GM19351 (cell line): ENCODE data around the gene CKB.
A peak's percentile ranks its signal among the peaks of the same experiment; 100 is the strongest.

Source experiments
- ATAC-seq: cut with Tn5 transposase; IDR thresholded peaks from one replicate; pipeline ENCODE4 v1.9.1; 2021; ENCODE audit warnings: mild to moderate bottlenecking, moderate library complexity; ENCODE audit not compliant: unreplicated experiment

The CKB gene

DNA sequence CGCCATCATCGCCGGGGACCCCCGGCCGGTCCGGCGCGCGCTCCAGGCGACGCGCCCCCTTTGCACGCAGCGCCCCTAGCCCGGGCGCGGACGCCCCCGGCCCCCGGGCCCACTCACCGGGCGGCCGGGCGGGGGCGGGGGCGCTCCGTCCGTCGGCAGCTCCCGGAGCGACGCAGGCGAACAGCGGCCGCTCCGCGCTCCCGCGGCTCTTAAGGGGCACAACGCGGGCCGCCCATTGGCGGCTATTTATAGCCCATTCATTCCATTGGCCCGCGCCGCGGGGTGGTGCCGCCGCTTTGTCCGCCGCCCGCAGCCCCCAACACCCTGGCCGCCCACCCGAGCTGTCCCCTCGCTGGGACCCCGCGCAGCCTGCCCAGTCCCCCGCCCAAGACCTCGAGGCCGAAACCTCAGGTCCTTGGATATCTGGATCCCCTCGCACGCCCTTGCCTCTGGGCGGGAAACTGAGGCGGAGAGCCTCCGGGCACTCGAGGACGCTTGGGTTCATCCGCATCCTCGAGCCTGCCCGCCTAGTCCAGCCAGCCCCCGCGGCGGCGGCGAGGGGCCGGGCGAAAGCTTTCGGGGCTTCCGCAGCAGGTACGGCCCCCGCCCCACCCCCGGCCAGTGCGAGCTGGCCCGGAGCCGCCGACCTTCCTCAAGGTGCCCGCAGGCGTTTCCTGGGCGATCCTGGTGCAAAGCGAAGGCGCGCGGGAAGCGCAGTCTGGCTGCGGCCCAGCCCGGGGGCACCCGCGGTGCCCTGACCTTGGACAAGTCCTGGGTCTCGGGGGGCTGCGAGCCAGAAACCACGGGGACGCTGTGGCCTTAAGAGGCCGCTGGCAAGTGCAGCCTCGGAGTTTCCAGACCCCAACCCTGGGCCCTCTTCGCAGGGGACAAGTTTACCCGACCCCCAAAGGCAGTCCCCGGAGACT lies at the start of gene CKB:
CKB (minus strand) TSS at position 182 of the 926 bp plus-strand sequence. CDS start 337 bp downstream, outside the sequence.
- no peak for ATAC-seq

DNA sequence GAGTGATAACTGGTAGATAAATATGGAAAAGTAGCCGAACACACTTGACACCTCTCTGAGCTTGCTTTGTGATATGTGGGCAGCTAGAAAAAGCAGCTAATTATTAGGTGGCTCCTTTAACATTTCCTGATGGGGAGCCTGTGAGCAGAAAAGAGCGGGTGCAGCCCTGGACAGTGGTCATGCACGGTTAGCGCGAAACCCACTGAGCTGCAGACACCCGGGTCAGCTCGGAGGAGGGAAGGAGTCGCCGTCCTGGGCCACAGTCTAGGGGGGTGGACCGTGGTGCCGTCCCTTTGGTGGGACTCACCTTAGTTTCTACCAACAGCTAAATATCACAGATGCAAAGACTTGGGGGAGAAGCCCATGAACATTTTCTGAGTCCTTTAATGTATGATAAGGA lies 46.8 kb upstream of the CKB start:
- no peak for ATAC-seq

DNA sequence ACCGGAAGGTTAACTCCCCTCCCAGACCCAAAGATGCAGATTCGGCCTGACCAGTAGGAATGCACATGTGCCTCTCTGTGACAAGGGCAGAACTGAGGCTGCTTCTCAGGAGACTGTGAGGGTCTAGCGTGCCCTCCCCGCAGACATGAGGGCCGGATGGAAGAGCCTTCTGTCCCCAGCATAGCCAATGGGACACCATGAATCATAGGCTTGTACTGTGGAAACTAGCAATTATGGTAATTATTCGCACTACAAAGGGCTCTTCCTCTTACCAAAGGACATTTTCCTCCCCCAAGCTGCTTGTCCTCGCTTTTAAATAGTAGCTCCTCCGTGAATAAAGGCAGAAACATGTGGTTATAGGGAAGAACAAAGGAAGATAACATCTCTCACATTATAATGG lies 46.3 kb upstream of the CKB start:
- no peak for ATAC-seq

DNA sequence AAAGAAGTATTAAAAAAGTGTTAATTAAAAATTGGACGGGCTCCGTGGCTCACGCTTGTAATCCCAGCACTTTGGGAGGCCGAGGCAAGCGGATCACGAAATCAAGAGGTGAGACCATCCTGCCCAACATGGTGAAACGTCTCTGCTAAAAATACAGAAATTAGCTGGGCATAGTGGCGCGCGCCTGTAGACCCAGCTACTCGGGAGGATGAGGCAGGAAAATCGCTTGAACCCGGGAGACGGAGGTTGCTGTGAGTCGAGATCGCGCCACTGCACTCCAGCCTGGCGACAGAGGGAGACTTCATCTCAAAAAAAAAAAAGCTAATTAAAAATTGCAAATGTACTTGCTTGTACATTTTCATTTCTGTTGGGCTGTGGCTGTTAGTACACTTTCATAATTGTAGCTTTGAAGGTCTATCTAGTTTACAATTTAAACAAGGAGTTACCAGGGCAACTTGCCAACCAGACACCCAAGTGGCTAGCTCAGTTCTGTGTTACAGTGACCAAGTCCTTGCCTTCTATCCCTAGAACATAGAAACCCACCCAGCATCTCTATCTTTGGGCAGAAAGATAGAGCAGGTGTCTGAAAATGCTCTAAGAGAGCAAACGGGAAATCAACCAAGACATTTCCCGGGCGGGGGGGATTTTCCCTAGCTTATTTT lies 41.3 kb upstream of the CKB start:
- no peak for ATAC-seq

DNA sequence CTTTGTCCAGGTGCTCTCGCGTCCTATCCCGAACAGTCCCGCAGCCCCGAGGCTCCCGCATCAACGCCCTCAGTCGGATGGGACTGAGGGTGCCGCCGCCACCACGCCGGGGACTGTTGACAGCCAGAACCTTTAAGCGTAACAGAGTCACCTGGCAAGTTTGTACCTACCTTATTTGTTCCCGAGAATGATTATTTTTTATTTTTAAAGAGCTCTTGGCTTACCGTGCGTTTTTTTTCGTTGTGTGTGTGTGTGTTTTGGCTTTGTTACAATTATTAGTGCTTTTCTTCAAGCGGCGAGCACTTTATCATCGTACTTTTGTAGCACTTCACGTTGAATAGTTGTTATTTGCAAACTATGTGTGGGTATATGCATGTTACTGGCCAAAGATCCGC lies 40.6 kb upstream of the CKB start:
- ATAC-seq, result no peak

DNA sequence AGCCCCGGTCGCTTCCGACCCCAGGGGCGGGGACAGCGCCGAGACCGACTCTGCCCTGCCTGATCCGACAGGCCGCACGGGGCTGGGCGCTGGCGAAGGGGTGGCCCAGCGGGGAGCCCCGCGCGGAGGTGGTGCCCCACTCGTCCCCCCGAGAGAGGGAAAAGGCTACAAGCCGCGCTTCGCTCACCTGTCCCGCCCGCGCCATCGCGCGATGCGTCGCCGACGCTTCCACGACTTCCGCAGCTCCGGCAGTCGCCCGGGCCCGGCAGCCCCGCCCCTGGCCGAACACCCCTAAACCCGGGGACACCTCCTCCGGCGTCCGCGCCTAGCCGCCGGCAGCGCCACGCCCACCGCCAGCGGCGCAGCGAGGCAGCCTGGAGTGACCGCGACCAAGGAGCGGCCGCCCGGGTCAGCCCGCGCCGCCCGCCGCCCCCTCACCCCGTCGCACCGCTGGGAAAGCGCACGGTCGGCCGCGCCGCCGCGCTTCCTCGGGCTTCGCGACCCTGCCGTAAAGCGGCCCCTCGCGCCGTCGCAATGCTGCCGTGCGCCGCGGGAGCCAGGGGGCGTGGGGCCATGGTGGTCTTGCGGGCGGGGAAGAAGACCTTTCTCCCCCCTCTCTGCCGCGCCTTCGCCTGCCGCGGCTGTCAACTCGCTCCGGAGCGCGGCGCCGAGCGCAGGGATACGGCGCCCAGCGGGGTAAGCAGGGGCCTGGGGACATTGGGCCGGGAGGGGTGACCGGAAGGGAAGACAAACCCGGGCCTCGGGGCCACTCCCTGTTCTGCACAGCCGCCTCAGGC lies 40.0 kb upstream of the CKB start, which contains the start of the genes BAG5 and COA8:
BAG5 (minus strand) TSS at position 229 of the 797 bp plus-strand sequence. CDS start 1,493 bp downstream, outside the sequence.
COA8 (plus strand) TSS at position 532 of the 797 bp plus-strand sequence; CDS start at position 574, 42 bp downstream.
- ATAC-seq, result peak; percentile 81

DNA sequence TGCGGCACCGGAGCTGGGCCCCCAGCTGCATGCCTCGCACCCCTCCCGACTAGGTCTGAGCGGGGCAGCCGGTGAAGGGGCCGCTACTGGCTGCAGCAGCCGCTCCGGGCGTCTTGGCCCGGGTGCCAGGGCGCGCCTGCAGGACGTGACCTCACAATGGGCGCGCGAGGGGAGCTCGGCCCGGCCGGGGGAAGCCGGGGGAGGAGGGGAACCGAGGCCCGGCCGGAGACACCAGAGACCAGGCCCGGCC lies 39.5 kb upstream of the CKB start:
- ATAC-seq, result peak; percentile 54

DNA sequence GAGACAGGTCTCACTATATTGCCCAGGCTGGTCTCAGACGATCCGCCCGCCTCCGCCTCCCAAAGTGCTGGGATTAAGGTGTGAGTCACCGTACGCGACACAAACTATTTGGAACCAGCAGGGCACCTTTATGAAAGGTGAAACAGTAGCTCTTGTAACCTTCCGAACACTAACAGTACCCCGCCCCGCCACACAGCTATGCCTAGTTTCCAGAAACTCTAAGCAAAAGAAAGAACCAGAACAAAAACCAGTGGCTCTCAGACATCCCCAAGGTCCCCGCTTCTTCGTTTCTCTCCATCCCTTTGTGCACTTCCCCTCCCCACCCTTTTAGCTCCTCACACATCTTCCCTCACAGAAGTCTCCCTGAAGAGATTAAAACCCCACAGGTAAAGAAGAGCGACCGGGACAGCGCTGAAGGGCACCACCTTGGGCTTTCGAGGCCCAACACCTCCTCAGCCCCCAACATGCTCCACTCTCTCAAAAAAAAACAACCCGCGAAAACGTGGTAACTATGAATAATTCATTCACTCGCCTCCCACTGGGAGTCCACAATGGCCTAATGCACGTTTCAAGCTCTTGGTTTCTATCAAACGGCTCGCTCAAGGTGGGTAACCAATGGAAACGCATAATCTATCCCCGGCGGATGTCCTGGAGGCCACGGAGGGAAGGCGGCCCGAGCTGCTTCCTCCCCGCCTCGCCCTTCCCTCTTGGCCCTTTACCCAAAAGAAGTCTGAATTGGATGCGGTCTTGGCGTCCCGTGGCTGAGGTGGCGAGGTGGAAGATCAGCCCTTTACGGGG lies 39.0 kb upstream of the CKB start:
- ATAC-seq, result peak; percentile 27

DNA sequence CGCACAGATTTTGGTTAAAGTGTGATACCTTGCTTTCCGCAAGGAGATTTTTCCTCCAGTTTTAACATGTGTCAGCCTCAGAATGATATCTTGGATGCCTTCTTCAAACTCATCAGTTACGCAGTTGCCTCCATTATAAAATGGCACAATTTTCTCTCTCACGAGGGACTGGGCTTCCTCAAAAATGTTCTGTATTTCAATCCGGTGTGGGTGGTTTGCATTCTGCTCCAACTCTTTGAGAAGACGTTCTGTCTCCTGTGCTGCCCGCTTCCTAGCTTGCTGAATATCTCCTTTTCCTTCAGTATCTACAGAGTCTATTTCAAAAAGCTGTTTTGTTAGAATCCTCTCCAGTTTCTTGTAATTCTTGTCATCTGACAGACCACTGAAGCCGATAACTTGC lies 38.1 kb upstream of the CKB start:
- ATAC-seq, result no peak

DNA sequence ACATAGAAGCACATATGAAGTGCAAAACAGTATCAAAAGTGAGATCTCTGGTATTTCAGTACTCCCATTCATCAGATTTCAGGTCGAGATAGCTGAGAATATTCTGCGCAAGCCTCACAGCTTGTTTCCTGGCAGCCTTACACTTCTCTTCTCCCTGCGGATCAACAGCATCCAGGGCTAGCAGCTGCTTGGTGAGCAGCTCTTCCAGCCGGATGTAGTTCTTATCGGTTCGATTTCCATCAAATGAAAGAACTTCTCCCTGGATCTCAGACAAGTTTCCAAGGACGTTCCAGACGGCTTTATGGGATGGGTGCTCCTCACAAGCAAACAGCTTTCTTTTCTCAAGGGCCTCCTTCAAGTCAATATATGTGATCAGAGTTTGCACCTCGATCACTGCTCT lies 37.1 kb upstream of the CKB start:
- no peak for ATAC-seq

DNA sequence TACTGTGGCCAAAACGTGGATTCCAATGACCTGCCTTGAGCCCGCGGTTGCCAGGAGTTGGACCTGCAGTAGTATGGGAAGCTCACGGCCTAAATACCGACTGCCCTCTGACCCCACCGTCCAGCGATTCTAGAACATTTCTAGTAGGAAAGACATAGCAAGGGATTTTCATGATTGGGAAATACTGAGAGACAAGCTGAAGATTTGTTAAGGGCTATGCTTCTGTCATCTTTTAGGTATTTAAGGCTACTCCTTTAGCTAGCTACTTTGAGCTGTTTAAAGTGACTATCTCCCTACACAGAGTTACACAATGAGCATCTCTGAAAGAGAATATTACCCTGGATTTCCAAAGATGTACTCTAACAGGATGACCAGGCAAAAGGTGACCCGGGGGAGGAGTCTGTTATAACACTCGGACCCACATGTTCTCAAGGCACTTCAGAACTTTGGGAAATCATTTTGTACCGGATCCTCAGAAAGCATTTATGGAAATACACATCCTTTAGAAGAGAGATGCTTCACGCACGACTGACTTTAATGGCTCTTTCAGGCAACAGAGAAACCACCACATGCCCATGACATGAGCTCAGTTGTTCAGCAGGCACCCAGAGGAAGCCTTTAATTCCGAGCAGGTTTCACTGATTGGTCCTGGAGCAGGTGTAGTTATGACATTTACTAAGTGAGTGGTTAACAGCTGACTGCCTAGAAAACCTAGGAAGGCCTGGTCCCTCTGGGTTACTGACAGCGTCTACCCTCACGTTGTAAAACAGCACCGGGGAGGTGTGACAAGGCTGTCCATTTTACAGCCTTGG lies 35.6 kb upstream of the CKB start:
- ATAC-seq, result no peak

DNA sequence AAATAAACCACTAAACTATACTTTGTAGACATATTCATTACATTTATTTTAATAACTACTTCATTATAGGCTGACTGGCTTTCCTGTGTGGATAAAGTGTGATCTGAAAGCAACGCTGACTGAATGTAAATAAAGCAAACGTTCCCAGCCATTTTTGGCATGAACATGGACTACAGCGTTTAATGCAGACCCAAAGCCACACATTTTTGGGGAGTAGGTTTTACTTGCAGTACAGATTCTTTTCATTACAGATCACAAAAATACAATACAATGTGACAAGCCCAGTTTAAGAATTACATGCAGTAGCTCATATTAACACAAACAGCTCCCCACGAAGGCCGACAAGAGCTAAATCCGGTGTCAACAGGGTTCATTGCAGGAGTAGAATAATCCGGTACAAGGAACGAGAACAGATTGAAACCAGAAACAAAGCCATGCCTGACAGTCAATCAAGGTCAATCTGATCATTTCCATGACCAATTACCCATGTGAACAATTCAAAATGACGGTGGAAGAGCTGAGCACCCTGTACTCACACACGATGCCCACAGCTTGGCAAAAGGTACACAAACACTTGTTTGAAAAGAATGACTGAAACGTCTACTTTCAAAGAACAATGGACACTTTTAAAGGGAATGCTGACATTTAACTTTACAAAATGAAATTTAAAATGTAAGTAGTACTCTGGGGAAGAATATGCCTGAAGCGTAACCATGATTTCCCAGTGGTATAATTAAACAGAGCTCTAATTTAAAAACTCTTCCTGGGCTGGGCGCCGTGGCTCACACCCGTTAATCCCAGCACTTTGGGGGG lies 34.5 kb upstream of the CKB start:
- no peak for ATAC-seq

DNA sequence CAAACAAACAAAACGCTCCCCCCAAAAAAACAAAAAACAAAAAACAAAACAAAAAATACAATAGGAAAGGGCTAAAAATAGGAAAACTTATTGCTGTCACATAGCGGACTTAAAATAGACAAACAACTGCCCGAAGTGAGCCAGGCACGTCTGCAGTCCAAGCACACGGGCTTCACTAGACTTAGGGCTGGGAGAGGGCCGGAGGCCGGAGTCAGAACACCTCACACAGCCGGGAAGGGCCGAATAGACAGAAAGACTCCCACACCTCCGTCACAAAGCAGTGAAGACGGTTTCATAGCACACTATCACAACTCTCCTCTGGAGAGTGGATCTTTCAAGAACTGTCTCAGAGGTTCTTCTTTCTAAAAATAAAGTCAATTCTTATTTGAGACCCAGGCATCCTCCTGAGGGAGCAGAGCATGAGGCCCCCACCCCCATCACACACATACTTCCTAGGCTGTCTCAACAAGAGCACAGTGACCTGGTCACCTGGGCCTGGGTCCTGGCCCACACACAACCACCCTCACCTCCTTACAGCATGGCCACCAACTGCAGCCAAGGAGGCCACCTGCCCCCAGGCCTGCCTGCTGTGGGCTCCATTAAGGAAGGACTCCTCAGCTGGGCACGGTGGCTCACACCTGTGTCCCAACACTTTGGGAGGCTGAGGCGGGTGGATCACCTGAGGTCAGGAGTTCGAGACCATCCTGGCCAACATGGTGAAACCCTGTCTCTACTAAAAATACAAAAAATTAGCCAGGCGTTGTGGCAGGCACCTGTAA lies 33.1 kb upstream of the CKB start:
- ATAC-seq, result no peak

DNA sequence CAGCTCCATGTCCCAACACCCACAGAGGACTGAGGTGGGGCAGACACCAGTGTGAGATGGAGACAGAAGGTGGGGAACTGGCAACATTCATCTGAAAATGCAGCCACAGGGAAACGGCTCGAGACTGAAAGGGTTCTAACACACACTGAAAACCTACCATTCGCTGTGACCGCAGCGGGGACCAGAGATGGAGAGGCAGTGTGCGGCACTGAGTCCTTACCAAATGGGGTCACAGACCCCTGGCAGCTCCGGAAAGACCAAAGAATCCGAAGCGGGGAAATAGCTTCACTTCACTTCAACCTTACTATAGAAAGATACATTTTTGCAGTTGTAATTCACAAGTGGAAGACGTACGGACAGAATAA lies 30.2 kb upstream of the CKB start:
- no peak for ATAC-seq

DNA sequence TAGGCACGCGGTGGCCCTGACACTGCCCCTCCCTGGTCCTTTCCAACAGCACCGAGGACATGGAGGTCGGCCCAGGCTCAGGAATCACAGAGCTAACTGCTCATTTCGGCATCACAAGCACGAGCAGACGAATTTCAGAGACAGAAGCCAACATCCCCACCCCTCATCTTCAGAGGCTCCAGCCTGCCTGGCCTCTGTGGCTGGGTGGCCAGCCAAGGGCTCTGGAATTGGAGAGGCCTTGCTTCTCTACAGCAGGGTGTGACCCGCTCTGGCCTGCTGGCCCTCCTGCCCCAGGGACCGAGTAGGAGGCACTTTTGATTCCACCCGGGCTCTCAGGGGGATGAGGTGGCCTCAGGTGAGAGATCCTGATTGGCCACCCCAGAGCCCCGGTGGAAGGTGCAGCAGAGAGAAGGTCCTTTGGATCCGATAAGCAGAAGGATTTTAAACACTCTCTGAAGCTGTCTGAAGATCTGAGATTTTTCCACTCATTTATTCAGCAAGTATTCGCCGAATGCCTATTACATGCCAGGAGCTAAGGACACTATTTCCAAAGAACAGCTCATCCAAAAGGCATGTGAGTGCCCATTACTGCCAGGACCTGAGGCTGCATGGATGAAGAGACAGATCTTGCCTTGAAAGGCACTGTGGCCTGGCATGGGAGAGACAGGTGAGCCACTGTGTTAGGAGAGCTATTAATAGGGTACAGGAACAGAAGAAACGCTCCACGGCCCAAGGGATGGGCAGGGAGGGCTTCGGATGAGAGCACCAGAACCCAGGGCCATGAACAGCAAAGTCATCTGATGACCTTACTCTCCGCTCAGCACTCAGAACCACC lies 29.6 kb upstream of the CKB start:
- ATAC-seq, result no peak

DNA sequence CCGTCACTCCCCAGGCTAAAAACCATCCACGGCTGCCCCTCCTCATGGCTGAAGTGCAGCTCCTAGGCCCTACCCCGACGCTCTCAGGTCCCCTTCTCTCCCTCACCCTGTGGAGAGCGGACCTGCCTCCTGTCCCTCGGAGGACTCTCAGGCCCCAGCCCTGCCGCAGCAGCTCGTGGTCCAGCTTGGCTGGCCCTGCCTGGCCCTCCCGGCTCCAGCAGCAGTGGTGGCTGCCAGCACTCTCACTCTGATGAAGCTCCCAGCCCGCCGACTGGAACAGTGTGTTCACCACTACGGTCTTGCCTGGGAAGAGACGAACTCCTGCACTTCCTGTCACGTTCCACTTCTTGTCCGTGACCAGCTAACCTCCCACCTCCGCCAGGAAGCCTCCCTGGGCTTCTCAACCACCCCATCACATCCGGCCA lies 28.7 kb upstream of the CKB start:
- ATAC-seq, result no peak
